Esophagus squamous epithelium (tissue), 5 donors: ENCODE results near the gene UVSSA. TPM values are rescaled to one million over a fixed set of nuclear protein-coding genes. Genes with fewer than 3 reads are reported as not detected.

Experiments
- DNase-seq: peaks from one replicate; lab custom pipeline; 2025; lab: John Stamatoyannopoulos, UW
- H3K27ac ChIP-seq, 4 donors: fragments of 200-600 bp; sonication (generic); one replicate each; pipeline ENCODE4 v1.5.1; 2016 to 2019; ENCODE audit warnings: mild to moderate bottlenecking in 1 of 4
- H3K27me3 ChIP-seq, 4 donors: fragments of 200-600 bp; sonication (generic); 1 replicate in 3 of 4; 2 replicates in 1 of 4; pipeline versions ENCODE4 v1.5.1 to v1.6.0; 2017 to 2021; ENCODE audit warnings: antibody characterized with exemption in 1 of 4
- H3K36me3 ChIP-seq, 3 donors: fragments of 200-600 bp; sonication (generic); one replicate each; pipeline ENCODE4 v1.5.1; 2016 to 2019
- H3K4me1 ChIP-seq, 3 donors: fragments of 200-600 bp; sonication (generic); one replicate each; pipeline ENCODE4 v1.5.1; 2017 to 2019
- H3K4me3 ChIP-seq, 4 donors: fragments of 200-600 bp; sonication (generic); 1 replicate in 3 of 4; 2 replicates in 1 of 4; pipeline ENCODE4 v1.5.1; 2016 to 2019; ENCODE audit warnings: mild to moderate bottlenecking in 2 of 4, moderate library complexity in 1 of 4
- H3K9me3 ChIP-seq, 3 donors: fragments of 200-600 bp; sonication (generic); one replicate each; pipeline ENCODE4 v1.5.1; 2016 to 2019
- CTCF ChIP-seq, 6 experiments: fragments of 450-650 bp in 4 of 6; fragments of 200-600 bp in 2 of 6; sonication (generic) in 2 of 6; IDR thresholded peaks; one replicate each; pipeline ENCODE4 v1.5.1; 2016 to 2019; ENCODE audit warnings: antibody characterized with exemption in 6 of 6, mild to moderate bottlenecking in 4 of 6, moderate library complexity in 4 of 6
- POLR2A ChIP-seq, 4 donors: fragments of 450-650 bp; IDR thresholded peaks; one replicate each; pipeline ENCODE4 v1.6.1; 2017; ENCODE audit warnings: antibody characterized with exemption in 4 of 4, mild to moderate bottlenecking in 4 of 4, moderate library complexity in 3 of 4
- WGBS, 2 donors: methylation state at CpG; one replicate each; pipeline ENCODE4 v1.1.5; 2018; 5-methylcytosine and 5-hydroxymethylcytosine counted together
- intact Hi-C: fragments of 100-400 bp; cut with DNase I; formaldehyde crosslinking; loops from one replicate; pipeline ENCODE4 v1.15.0; 2022
- total RNA-seq, 4 donors: library from RNA; depleted of rRNA; stranded (reverse); fragments of >200 nt; gene quantifications; one replicate each; pipeline ENCODE4 v1.1.0, GENCODE V29; 2016
- donor health status: DM: yes; HTN: yes; CAD: no.

Gene UVSSA
- total RNA-seq, 4 donors from 2014 or later = 7.2 to 12.8 (median 11.5) TPM

GRCh38 chr4:1360423-1361283 is 13.6 kb downstream of the UVSSA start:
- DNase-seq = no peak
- intact Hi-C loops = no loop called here
- TF ChIP-seq CTCF (IDR thresholded peaks at IDR 0.05) (no peak), POLR2A (IDR thresholded peaks at IDR 0.05) (no peak)
- Histone ChIP-seq H3K4me3 (no peak overlapping the region), H3K4me1 (peaks cover 0 to 19% (median 4%) of the 10 kb centered on the region in 3 donors), H3K27ac (peak overlapping the region in 2 of 4 donors; percentile 7 to 29), H3K27me3 (no peaks in the 10 kb centered on the region), H3K9me3 (no peaks in the 10 kb centered on the region), H3K36me3 (peaks cover under 1 to 91% (median 10%) of the 10 kb centered on the region in 3 donors)
- 82% methylated on average over 11 of the region's 29 CpGs; no CpG with 5 or more reads in 1 of the 2 donors for WGBS, 2 donors

DNA sequence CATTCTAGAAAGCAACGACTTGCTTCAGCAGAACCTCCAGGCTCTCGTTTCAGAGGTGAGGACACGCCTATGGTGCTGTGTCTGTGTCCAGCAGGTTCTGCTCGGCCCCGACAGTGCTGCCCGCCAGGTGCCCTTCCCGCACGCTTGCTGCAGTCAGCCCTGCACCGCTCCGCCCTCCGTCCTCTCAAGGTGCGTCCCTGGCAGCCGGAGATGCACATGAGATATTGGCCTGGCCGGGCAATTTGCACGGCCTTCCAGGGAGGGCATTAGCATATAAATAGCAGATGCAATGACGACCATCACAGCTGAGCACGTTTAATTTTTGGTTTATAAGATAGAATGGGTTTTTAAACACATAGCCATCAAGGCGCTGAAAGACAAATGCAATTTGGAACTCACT is 14.4 kb downstream of the UVSSA start:
- TF ChIP-seq CTCF (IDR thresholded peaks at IDR 0.05) = no peak
- Histone ChIP-seq H3K36me3 (peaks cover 0 to 91% (median 9%) of the 10 kb centered on the region in 3 donors), H3K27me3 (no peaks in the 10 kb centered on the region), H3K4me3 (no peak overlapping the region), H3K9me3 (no peaks in the 10 kb centered on the region), H3K27ac (no peak overlapping the region), H3K4me1 (peaks cover 0 to 14% (median 4%) of the 10 kb centered on the region in 3 donors)
- no peak for DNase-seq
- intact Hi-C loops = no loop called here
- 79 to 83% methylated on average over 10 to 18 of the region's 18 CpGs for WGBS, 2 donors

DNA sequence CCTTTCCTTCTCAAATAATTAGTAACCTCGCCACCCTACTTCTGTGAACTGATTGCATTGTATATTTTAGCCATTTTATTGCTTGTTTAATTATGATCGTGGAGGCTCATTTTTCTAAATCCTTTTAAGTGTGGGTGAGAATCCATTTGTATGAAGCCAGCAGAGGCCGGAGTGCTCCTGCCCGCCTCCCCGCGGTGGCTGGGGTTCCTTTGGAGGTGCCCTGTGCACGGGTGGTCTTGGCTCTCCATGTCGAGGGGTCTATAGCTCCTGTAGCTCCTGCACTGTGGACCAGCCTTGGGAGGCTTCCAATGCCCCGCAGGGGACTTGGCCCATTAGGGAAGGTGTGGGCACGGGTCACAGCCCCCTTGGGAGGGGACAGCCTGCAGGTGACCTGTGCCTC is 15.0 kb downstream of the UVSSA start:
- no peak for DNase-seq
- TF ChIP-seq CTCF (IDR thresholded peaks at IDR 0.05) = no peak
- TF ChIP-seq POLR2A (IDR thresholded peaks at IDR 0.05) = no peak

DNA sequence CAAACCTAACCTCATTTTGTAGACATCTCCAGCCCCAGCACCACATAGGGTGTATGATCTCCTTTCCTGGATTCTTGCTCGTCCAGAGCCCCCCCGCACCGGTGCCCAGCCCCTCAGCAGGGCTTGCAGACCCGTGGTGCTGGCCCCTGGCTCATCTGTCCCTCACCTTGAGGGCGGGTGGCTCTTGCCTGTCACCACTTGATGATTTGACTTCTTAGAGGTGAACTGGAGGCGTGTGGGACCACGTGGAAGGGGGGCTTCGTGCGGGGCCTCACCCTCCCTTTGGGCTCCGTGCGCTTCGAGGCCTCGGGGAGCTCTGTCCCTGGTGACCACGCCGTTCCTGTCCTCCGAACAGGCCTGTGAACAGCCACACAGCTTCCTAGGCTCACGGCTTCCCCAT is 15.5 kb downstream of the UVSSA start:
- intact Hi-C loops = no loop called here
- Histone ChIP-seq H3K27me3 (no peaks in the 10 kb centered on the region), H3K27ac (no peak overlapping the region), H3K9me3 (no peaks in the 10 kb centered on the region), H3K4me1 (peaks cover 0 to 13% (median 4%) of the 10 kb centered on the region in 3 donors), H3K36me3 (peaks cover 4 to 91% (median 6%) of the 10 kb centered on the region in 3 donors), H3K4me3 (no peak overlapping the region)
- no peak for DNase-seq
- 92% methylated on average over 16 of the region's 17 CpGs; no CpG with 5 or more reads in 1 of the 2 donors for WGBS, 2 donors
- TF ChIP-seq CTCF (IDR thresholded peaks at IDR 0.05) (no peak), POLR2A (IDR thresholded peaks at IDR 0.05) (no peak)

More for the DNA sequence above, 15.0 kb downstream of the UVSSA start:
- H3K4me3 ChIP-seq = no peak overlapping the region
- intact Hi-C loops = no loop called here
- H3K9me3 ChIP-seq = no peaks in the 10 kb centered on the region
- peaks cover 0 to 13% (median 4%) of the 10 kb centered on the region in 3 donors for H3K4me1 ChIP-seq
- H3K27me3 ChIP-seq = no peaks in the 10 kb centered on the region
- WGBS, 2 donors = 83 to 94% methylated on average over 6 of the region's 10 CpGs
- H3K36me3 ChIP-seq = peaks cover 4 to 91% (median 6%) of the 10 kb centered on the region in 3 donors
- no peak overlapping the region for H3K27ac ChIP-seq

- peaks cover 0 to 13% (median 4%) of the 10 kb centered on the region in 3 donors for H3K4me1 ChIP-seq
- peaks cover 0 to 91% (median 4%) of the 10 kb centered on the region in 3 donors for H3K36me3 ChIP-seq
- 87 to 92% methylated on average over 11 of the region's 11 CpGs for WGBS, 2 donors
- intact Hi-C loops = no loop called here
- no peaks in the 10 kb centered on the region for H3K27me3 ChIP-seq
- no peak overlapping the region for H3K4me3 ChIP-seq
- H3K9me3 ChIP-seq = no peaks in the 10 kb centered on the region
- TF ChIP-seq POLR2A (IDR thresholded peaks at IDR 0.05) (no peak), CTCF (IDR thresholded peaks at IDR 0.05) (no peak)
- no peak for DNase-seq
- no peak overlapping the region for H3K27ac ChIP-seq
Measured at GRCh38 chr4:1363513-1363912, 16.5 kb downstream of the UVSSA start.
